ENCODE results near the gene GPR146. TPM values are rescaled to one million over a fixed set of nuclear protein-coding genes. Genes with fewer than 3 reads are reported as not detected.

The GPR146 gene
- total RNA-seq, 2 donors from 2014 or later, result 13.4 to 18.6 TPM

DNA sequence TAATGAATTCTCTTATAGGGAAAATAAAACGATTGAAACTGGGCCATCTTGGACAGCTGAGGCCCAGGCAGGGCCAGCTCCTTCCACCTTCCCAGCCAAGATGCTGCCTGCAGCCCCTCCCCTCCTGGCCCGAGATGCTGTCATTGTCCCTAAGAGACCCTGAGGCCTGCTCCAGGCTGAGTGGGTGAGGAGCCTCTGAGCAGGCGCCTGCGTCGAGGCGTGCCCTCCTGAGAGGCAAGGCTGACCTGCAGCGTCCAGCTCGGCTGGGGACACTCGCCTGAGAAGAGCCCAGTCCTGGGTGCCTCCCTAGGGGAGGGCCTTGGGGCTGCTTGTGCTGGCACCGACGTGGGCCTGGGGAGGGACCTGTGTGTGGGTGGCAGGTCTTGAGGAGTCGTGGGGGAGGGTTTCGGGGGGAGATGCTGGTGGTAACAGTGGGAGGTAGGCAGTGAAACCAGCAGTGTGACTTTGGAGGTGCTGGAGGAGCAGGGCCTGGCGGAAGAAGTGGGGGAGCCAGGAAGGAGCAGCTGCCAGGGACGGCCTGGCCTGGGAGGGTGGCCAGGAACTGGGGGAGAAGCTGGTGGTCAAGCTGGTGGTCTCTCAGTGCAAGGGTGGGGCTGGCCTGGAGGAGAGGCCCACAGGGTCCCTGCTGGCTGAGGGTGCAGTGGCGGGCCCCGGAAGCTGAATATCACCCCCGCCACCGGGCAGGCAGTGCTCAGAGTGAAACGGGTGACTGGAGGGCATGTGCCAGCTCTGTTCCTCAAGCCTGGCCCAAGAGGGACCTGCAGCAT lies 7.9 kb downstream of the GPR146 start:
- TF ChIP-seq, protein P1, sequence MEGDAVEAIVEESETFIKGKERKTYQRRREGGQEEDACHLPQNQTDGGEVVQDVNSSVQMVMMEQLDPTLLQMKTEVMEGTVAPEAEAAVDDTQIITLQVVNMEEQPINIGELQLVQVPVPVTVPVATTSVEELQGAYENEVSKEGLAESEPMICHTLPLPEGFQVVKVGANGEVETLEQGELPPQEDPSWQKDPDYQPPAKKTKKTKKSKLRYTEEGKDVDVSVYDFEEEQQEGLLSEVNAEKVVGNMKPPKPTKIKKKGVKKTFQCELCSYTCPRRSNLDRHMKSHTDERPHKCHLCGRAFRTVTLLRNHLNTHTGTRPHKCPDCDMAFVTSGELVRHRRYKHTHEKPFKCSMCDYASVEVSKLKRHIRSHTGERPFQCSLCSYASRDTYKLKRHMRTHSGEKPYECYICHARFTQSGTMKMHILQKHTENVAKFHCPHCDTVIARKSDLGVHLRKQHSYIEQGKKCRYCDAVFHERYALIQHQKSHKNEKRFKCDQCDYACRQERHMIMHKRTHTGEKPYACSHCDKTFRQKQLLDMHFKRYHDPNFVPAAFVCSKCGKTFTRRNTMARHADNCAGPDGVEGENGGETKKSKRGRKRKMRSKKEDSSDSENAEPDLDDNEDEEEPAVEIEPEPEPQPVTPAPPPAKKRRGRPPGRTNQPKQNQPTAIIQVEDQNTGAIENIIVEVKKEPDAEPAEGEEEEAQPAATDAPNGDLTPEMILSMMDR (IDR thresholded peaks at IDR 0.05), result no peak
- Histone ChIP-seq H3K27me3 (no peaks in the 10 kb centered on the region), H3K9me3 (no peaks in the 10 kb centered on the region), H3K4me1 (peaks cover 0 to 87% of the 10 kb centered on the region in 2 donors), H3K27ac (peak overlapping the region; percentile 65 to 69), H3K36me3 (no peaks in the 10 kb centered on the region), H3K4me3 (no peak overlapping the region)
- DNase-seq (ENCODE audit: low spot score), result no peak

GRCh38 chr7:1053002-1053411 lies 8.7 kb downstream of the GPR146 start:
- H3K4me3 ChIP-seq, result no peak overlapping the region
- H3K9me3 ChIP-seq, result no peaks in the 10 kb centered on the region
- peaks cover 5% of the 10 kb centered on the region for H3K36me3 ChIP-seq
- H3K27me3 ChIP-seq, result no peaks in the 10 kb centered on the region
- TF ChIP-seq, protein P1 (IDR thresholded peaks at IDR 0.05), result no peak
- peak overlapping the region; percentile 65 to 69 for H3K27ac ChIP-seq
- peaks cover 0 to 87% of the 10 kb centered on the region in 2 donors for H3K4me1 ChIP-seq
- no peak for DNase-seq (ENCODE audit: low spot score)

DNA sequence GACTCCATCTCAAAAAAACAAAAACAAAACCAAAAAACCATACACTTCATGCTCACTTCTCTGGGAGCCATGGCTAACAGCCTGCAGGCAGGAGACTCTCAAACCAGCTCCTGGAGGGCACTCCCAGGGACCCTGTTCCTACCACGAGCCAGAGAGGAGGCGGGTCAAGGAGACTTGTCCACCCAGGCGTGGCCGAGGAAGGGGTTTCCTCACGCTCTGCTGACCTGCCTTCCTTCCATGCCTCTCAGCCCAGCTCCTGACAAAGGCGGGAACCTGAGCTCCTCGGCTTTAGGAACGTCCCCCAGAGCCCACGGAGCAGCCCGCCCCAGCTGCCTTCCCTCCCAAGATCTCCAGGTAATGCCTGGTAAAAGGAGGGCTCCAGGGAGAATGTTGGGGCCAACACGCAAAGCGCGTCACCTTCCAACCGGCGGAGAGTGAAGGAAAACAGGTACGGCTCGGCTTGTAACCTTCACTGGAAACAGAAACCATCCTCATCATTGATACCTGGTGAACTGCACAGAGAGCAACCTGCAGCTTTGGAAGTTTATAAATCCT lies 9.5 kb downstream of the GPR146 start:
- Histone ChIP-seq H3K4me1 (peaks cover 0 to 80% of the 10 kb centered on the region in 2 donors), H3K27me3 (no peaks in the 10 kb centered on the region), H3K9me3 (no peaks in the 10 kb centered on the region), H3K36me3 (peaks cover 10% of the 10 kb centered on the region), H3K4me3 (no peak overlapping the region), H3K27ac (peak overlapping the region; percentile 65 to 69)
- TF ChIP-seq, protein P1 (IDR thresholded peaks at IDR 0.05), result no peak
- no peak for DNase-seq (ENCODE audit: low spot score)

DNA sequence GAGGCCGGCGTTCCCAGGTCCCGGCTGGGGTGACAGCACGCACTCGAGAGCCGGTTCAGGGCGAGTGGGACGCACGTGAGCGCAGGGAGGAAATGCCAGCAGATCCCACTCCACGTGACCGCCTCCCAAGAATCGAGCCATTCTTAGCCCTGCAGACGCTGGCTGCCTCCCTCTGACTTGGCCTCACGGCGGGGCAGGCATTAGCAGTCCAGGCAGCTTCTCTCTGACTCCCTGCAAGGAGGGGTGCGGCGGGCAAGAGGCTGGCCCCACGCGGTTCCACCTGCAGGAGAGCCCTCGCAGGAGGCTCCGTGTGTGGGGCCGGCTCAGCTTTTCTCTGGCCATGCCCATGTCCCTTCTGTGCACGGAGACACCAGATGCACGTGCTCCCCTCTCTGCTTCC lies 10.1 kb downstream of the GPR146 start:
- H3K27ac ChIP-seq, result peak overlapping the region; percentile 65 to 69
- peaks cover 0 to 75% of the 10 kb centered on the region in 2 donors for H3K4me1 ChIP-seq

GRCh38 chr7:1054861-1055450 lies 10.6 kb downstream of the GPR146 start:
- peak; percentile 85 for DNase-seq (ENCODE audit: low spot score)
- TF ChIP-seq, protein P1 (IDR thresholded peaks at IDR 0.05), result no peak
- Histone ChIP-seq H3K4me3 (peak overlapping the region; percentile 32 to 41), H3K27ac (peak overlapping the region; percentile 65 to 69), H3K27me3 (no peaks in the 10 kb centered on the region), H3K4me1 (peaks cover 0 to 69% of the 10 kb centered on the region in 2 donors), H3K36me3 (peaks cover 10% of the 10 kb centered on the region), H3K9me3 (no peaks in the 10 kb centered on the region)

More for the DNA sequence above, 10.1 kb downstream of the GPR146 start:
- no peaks in the 10 kb centered on the region for H3K9me3 ChIP-seq
- peaks cover 10% of the 10 kb centered on the region for H3K36me3 ChIP-seq
- H3K4me3 ChIP-seq, result no peak overlapping the region
- DNase-seq (ENCODE audit: low spot score), result no peak
- H3K27me3 ChIP-seq, result no peaks in the 10 kb centered on the region
- TF ChIP-seq, protein P1 (IDR thresholded peaks at IDR 0.05), result no peak

Measured in right atrium auricular region (tissue), 2 donors.